ENCODE results near the gene MRPS25. TPM values are rescaled to one million over a fixed set of nuclear protein-coding genes. Genes with fewer than 3 reads are reported as not detected.
A peak's percentile ranks its signal among the peaks of the same experiment; 100 is the strongest.
"Not testable (repeated sequence)": the region's sequence is repeated elsewhere in the genome, so short reads cannot be mapped to it uniquely, and the experiment has no call there.

Gene MRPS25
- polyA plus RNA-seq, 1 of the 3 experiments (the other 2 are of a cell fraction): 41.5 TPM

- no peak overlapping the region for H3K4me3 ChIP-seq (ENCODE audit: low read depth in 2 of 2, low read length in 1 of 2)
- H3K36me3 ChIP-seq (replicated peaks in 1 of 2; ENCODE audit: control insufficient read depth in 1 of 2, insufficient read depth in 2 of 2, low read length in 1 of 2): peaks cover 18 to 42% of the 10 kb centered on the region in 2 experiments
- DNase-seq: no peak
Observed at GRCh38 chr3:15009167-15009566, 55.9 kb downstream of the MRPS25 start.

GRCh38 chr3:15007681-15008141 is 57.4 kb downstream of the MRPS25 start:
- Histone ChIP-seq H3K9ac (no peak overlapping the region), H3F3A (replicated peaks; ENCODE audit: insufficient read depth) (peaks cover 4% of the 10 kb centered on the region), H2AFZ (ENCODE audit: low read depth) (no peak overlapping the region), H3K27me3 (ENCODE audit: insufficient read depth) (no peaks in the 10 kb centered on the region), H3K79me2 (ENCODE audit: insufficient read depth) (peaks cover 29% of the 10 kb centered on the region), H3K4me2 (no peak overlapping the region), H3K9me3 (no peaks in the 10 kb centered on the region), H4K20me1 (ENCODE audit: insufficient read depth) (0 out of 2 replicates have a peak, but pooled peaks cover 4% of the 10 kb centered on the region), H3K9me2 (no peaks in the 10 kb centered on the region), H3K36me3 (replicated peaks in 1 of 2; ENCODE audit: control insufficient read depth in 1 of 2, insufficient read depth in 2 of 2, low read length in 1 of 2) (peaks cover 9 to 34% of the 10 kb centered on the region in 2 experiments), H3K4me1 (ENCODE audit: control insufficient read depth in 1 of 2, insufficient read depth in 2 of 2, low read depth in 1 of 2, low read length in 1 of 2) (no peaks in the 10 kb centered on the region), H3K4me3 (ENCODE audit: low read depth in 2 of 2, low read length in 1 of 2) (no peak overlapping the region), H3K27ac (ENCODE audit: low read depth in 2 of 2, low read length in 1 of 2) (peak overlapping the region in 1 of 2 experiments; percentile 30; a peak in 1 of 4 replicates)
- ChIA-PET CTCF (no interaction called here), POLR2A (no interaction called here)
- no peak for DNase-seq
- TF ChIP-seq NRF1 (IDR thresholded peaks at IDR 0.05; ENCODE audit: low read depth, low read length) (no peak), USF2 (IDR thresholded peaks at IDR 0.05; ENCODE audit: borderline replicate concordance, low read depth, low read length) (no peak), JUND (IDR thresholded peaks at IDR 0.05) (0 out of 2 replicates have a peak, but pooled peaks have one; percentile 10), FOXJ3 (CRISPR knock-in tag; IDR thresholded peaks at IDR 0.05) (no peak), EP300 (IDR thresholded peaks at IDR 0.05; ENCODE audit: borderline replicate concordance in 1 of 2, low read depth in 1 of 2, low read length in 1 of 2) (no peak), PBX3 (IDR thresholded peaks at IDR 0.05) (no peak), USF1 (IDR thresholded peaks at IDR 0.05; ENCODE audit: borderline replicate concordance, low read depth) (no peak), TCF12 (IDR thresholded peaks at IDR 0.05) (0 out of 2 replicates have a peak, but pooled peaks have one; percentile 8), GABPA (IDR thresholded peaks at IDR 0.05; ENCODE audit: low read depth) (no peak), YY1 (IDR thresholded peaks at IDR 0.05; ENCODE audit: low read depth) (no peak), RAD21 (IDR thresholded peaks at IDR 0.05; ENCODE audit: low read length) (no peak), ZBTB33 (IDR thresholded peaks at IDR 0.05; ENCODE audit: borderline replicate concordance, low read depth) (no peak), SIN3A (IDR thresholded peaks at IDR 0.05; ENCODE audit: borderline replicate concordance, low read depth, low read length) (no peak)
- 71% methylated on average over 3 of the region's 4 CpGs for WGBS (ENCODE audit: low lambda C conversion rate)

More at GRCh38 chr3:15009167-15009566, 55.9 kb downstream of the MRPS25 start:
- Histone ChIP-seq H3K4me1 (ENCODE audit: control insufficient read depth in 1 of 2, insufficient read depth in 2 of 2, low read depth in 1 of 2, low read length in 1 of 2) (no peaks in the 10 kb centered on the region), H3K9ac (no peak overlapping the region), H3K9me3 (no peaks in the 10 kb centered on the region), H3K79me2 (ENCODE audit: insufficient read depth) (peaks cover 17% of the 10 kb centered on the region), H3K27ac (ENCODE audit: low read depth in 2 of 2, low read length in 1 of 2) (no peak overlapping the region), H3K9me2 (no peaks in the 10 kb centered on the region), H3K27me3 (ENCODE audit: insufficient read depth) (no peaks in the 10 kb centered on the region), H4K20me1 (ENCODE audit: insufficient read depth) (0 out of 2 replicates have a peak, but pooled peaks cover 4% of the 10 kb centered on the region), H3K4me2 (no peak overlapping the region), H3F3A (replicated peaks; ENCODE audit: insufficient read depth) (peaks cover 4% of the 10 kb centered on the region), H2AFZ (ENCODE audit: low read depth) (no peak overlapping the region)
- CTCF ChIA-PET: no interaction called here
- WGBS (ENCODE audit: low lambda C conversion rate): 99% methylated on average over 5 of the region's 5 CpGs
- TF ChIP-seq RXRA (IDR thresholded peaks at IDR 0.05; ENCODE audit: borderline replicate concordance, low read depth): no peak
- no peak for TF ChIP-seq RAD21 (IDR thresholded peaks at IDR 0.05; ENCODE audit: low read length)
- no peak for TF ChIP-seq POLR2AphosphoS5 (IDR thresholded peaks at IDR 0.05; ENCODE audit: low read depth, low read length)
- no peak for TF ChIP-seq IRF3 (IDR thresholded peaks at IDR 0.05; ENCODE audit: low read depth, low read length)
- no peak for TF ChIP-seq NRF1 (IDR thresholded peaks at IDR 0.05; ENCODE audit: low read depth, low read length)
- no peak for TF ChIP-seq YY1 (IDR thresholded peaks at IDR 0.05; ENCODE audit: low read depth)
- POLR2A ChIA-PET: no interaction called here

GRCh38 chr3:14999182-14999581 is 65.9 kb downstream of the MRPS25 start:
- H3K4me1 ChIP-seq (ENCODE audit: control insufficient read depth in 1 of 2, insufficient read depth in 2 of 2, low read depth in 1 of 2, low read length in 1 of 2); CTCF ChIA-PET; H4K20me1 ChIP-seq (ENCODE audit: insufficient read depth); POLR2A ChIA-PET; H2AFZ ChIP-seq (ENCODE audit: low read depth); H3K4me3 ChIP-seq (ENCODE audit: low read depth in 2 of 2, low read length in 1 of 2); H3K9me2 ChIP-seq; H3F3A ChIP-seq (replicated peaks; ENCODE audit: insufficient read depth); H3K27me3 ChIP-seq (ENCODE audit: insufficient read depth); H3K9ac ChIP-seq; H3K4me2 ChIP-seq; DNase-seq; H3K27ac ChIP-seq (ENCODE audit: low read depth in 2 of 2, low read length in 1 of 2); H3K9me3 ChIP-seq: not testable (repeated sequence)
- Histone ChIP-seq H3K36me3 (replicated peaks in 1 of 2; ENCODE audit: control insufficient read depth in 1 of 2, insufficient read depth in 2 of 2, low read length in 1 of 2) (peaks cover 4 to 23% of the 10 kb centered on the region in 2 experiments), H3K79me2 (ENCODE audit: insufficient read depth) (peaks cover 89% of the 10 kb centered on the region)
- 94% methylated on average over 6 of the region's 6 CpGs for WGBS (ENCODE audit: low lambda C conversion rate)

Measured in SK-N-SH (cell line).